HG03457 (cell line): Measurements from ENCODE around the gene HABP4.

Experiments
- ATAC-seq: cut with Tn5 transposase; IDR thresholded peaks from one replicate; pipeline ENCODE4 v1.9.1; 2021; ENCODE audit warnings: moderate number of reproducible peaks; ENCODE audit not compliant: unreplicated experiment

The HABP4 gene, protein sequence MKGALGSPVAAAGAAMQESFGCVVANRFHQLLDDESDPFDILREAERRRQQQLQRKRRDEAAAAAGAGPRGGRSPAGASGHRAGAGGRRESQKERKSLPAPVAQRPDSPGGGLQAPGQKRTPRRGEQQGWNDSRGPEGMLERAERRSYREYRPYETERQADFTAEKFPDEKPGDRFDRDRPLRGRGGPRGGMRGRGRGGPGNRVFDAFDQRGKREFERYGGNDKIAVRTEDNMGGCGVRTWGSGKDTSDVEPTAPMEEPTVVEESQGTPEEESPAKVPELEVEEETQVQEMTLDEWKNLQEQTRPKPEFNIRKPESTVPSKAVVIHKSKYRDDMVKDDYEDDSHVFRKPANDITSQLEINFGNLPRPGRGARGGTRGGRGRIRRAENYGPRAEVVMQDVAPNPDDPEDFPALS

GRCh38 chr9:96449845-96450612 lies at the start of gene HABP4:
HABP4 (plus strand) TSS chr9:96450169; CDS start chr9:96450280, 111 bp downstream.
- peak; percentile 89 for ATAC-seq

DNA sequence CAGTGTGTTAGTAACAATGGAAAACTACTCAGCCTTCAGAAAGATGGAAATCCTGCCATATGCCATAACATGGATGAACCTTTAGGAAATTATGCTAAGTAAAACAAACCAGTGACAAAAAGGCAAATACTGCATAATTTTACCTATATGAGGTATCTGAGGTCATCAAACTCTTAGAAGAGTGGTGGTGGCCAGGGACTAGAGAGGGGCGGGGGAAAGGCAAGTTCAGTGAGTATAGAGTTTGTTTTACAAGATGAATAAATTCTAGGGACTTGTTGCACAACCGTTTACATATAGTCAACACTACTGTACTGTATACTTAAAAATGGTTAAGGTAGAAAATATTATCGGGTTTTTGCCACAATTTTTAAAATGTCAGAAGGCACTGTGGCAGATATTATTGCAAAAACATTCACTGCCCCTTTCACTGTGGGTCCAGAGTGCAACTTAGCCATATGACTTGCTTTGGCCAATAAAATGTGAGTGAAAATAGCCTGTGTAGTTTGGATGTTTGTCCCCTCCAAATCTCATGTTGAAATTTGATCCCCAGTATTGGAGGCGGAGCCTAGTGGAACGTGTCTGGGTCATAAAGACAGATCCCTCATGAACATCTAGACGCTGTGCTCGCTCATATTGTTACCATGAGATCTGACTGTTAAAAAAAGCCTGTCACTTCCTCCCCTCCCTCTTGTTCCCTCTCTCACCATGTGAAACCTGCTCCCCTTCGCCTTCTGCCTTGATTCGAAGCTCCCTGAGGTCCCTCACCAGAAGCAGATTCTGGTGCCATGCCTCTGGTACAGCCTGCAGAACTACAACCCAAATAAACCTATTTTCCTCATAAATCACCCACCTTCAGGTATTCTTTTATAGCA lies 41.3 kb upstream of the HABP4 start:
- ATAC-seq: no peak

GRCh38 chr9:96411129-96411838 lies 38.7 kb upstream of the HABP4 start:
- no peak for ATAC-seq

DNA sequence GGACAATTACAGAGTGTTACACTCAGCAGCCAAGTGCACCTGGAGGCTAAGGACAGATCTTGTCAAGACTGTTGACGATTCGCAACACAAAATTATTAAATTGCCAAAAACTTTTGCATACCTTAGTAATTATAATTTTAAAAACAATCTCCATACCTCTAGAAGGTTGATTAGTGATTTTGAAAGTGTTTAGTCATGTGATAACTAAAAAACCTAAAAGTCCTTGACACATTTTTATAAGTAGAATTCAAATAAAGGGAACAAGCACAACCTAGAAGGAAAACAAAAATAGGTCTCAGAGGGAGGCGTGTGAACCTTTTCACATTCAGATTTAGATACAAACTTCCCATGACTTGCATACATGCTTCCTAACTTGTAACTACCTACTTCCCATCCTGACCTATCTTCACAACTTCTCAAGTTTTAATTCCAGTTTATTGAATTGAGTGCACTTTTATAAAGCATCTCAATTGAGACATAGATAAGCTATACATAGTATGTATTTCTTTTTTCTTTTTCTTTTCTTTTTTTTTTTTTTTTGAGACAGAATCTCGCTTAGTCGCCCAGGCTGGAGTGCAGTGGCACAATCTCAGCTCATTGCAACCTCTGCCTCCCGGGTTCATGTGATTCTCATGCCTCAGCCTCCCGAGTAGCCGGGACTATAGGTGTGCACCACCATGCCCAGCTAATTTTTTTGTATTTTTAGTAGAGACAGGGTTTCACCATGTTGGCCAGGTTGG lies 37.6 kb upstream of the HABP4 start:
- no peak for ATAC-seq

DNA sequence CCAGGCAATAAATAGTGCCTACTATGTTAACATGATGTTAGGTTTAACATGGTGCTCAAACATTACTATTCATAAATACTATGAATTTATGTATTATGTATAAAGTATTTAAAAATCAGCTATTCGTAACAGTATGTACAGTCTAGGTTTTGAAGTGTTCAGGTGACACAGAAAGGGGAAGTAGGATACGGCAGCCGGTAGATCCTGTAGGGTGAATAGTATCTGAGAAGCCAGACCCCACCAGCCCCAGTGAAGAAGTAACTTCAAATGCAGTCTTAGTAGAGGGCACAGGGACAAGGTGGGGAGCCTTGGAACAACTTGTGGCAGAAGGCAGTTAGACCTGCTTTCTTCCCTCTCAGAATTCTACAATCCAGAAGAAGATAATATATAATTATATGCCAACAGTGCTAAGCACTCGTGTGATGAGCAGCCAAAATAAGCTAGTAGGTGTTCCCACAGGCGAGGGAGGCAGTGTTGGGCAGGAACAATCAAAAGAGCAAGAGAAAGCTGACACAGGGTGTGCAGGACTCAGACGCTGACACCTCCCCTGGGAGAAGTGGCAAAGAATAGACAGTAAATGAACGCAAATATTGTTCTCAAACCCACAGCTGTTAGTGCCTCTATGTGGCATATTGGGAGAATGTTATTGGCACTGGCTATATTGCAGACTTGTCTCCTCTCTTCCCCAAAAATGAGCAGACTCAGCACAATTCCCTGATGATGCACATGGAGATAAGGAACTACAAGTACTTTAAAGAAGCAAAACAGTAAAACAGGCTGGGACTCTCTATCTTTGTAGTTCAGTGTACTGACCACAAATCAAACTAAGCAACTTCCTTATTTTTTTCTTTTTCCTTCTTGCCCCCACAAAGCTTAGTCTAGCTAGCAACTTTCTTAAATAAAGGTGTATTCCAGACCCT lies 36.4 kb upstream of the HABP4 start:
- no peak for ATAC-seq

- ATAC-seq: no peak
Observed at GRCh38 chr9:96417051-96417586, 32.9 kb upstream of the HABP4 start.

DNA sequence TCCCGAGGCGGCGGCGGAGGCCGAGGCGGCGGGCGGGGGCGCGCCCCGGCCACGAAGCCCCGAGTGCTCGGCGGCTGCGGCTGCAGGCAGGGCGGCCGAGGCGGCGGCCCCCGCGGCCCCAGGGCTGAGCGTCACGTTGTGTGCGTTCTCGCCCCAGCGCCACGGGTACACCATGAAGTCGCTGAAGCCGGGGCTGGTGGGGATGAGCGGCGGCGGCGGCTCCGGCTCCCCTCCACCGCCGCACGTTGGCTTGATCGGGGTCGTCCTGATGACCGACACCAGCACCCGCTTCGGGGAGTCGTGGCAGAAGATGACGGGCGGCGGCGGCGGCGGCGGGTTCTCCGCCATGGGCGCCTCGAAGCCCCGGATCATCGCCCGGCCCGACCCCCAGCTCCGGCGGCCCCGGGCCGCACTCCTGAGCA lies 32.3 kb upstream of the HABP4 start:
- ATAC-seq: no peak

DNA sequence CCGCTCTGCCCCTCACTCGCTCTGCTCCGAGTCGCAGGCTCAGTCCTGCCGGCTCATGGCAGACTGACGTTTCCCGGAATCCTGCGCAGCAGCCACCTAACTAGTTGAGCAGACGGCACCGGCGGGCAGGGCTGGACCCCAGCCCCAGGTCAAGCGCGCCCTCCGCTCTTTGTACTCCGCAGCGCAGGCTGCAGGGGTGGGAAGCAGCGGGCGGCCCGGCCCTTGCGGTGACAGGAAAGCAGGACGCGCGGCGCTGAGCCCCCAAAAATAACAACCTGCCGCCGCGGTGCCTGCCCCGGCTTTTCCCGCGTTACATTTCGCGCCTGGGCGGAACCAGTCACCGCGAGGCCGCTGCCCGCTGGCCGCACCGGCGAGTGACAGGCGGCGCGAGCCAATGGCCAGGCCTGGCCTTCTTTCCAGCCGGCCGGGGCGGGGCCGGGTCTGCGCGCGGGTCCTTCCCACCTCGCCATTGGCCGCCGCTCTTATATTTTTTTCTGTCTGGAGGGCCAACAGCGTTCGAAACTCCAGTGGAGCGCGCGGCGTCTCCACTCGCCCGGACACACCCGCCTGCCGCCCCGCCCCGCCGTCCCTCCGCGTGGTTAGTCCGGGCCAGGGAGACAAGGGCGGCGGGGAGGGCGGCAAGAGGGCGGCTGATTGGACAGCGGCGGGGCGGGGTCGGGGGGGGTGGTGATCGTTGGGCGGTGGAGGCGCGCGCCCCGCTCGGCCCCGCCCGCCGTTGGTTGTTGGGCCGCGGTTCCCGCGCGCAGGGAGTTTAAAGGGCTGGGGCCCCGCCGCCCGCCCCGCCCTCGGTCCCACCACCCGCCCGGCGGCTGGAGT lies 31.7 kb upstream of the HABP4 start, which contains the start of gene ZNF367:
Gene ZNF367 (minus strand): TSS at position 288 of the 837 bp plus-strand sequence. CDS start 338 bp downstream, outside the sequence.
- ATAC-seq: peak; percentile 51

- ATAC-seq: peak; percentile 24
Observed at GRCh38 chr9:96418920-96419690, 30.9 kb upstream of the HABP4 start.

GRCh38 chr9:96419691-96419969 lies 30.3 kb upstream of the HABP4 start:
- ATAC-seq: no peak

DNA sequence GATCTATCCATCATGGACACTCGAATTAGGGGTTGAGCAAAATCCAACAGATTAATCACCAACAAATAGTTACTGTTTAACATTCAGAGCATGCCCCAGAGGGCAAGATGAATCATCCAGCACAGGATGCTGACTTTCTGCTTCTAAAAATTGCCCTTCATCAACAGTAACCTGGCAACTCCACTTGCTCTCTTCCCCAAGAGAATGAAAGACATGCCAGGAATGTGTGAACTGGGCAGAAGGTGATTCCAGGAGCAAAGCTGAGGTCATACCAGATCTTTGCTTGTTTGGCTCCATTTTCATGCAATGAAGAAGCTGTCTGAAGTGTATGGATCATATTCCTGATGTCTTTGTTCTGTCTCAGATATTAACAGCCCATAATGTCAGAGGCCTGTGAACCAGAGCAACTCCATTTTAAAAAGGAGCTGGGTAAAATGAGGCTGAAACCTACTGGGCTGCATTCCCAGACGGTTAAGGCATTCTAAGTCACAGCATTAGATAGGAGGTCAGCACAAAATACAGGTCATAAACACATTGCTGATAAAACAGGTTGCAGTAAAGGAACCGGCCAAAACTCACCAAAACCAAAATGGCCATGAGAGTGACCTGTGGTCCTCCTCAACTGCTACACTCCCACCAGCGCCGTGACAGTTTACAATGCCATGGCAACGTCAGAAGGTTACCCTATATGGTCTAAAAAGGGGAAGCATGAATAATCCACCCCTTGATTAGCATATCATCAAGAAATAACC lies 29.3 kb upstream of the HABP4 start:
- no peak for ATAC-seq

DNA sequence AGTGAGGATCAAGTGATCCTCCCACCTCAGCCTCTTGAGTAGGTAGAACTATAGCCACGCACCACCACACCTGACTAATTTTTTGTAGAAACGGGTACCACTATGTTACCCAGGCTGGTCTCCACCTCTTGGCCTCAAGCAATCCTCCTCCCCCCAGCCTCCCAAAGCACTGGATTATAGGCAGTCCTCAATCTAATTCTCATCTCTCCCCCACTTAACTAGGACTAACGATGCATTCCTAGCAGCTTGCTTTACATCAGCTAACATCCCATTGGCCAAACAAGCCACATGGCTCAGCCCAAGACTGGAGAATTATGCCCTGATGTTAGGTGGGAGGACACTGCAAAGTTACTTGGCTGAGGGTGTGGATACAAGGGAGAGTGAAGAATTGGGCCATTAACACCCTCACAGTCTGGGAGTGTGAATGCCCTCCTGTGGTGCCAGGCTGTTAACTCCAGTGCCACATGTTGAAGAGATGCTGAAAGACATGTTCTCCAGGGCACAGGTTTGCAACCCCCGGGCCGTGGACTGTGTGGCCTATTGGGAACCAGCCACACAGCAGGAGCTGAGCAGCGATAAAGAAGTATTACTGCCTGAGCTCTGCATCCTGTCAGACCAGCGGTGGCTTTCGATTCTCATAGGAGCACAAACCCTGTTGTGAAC lies 26.5 kb upstream of the HABP4 start:
- ATAC-seq: no peak

GRCh38 chr9:96423985-96424336 lies 26.0 kb upstream of the HABP4 start:
- no peak for ATAC-seq

DNA sequence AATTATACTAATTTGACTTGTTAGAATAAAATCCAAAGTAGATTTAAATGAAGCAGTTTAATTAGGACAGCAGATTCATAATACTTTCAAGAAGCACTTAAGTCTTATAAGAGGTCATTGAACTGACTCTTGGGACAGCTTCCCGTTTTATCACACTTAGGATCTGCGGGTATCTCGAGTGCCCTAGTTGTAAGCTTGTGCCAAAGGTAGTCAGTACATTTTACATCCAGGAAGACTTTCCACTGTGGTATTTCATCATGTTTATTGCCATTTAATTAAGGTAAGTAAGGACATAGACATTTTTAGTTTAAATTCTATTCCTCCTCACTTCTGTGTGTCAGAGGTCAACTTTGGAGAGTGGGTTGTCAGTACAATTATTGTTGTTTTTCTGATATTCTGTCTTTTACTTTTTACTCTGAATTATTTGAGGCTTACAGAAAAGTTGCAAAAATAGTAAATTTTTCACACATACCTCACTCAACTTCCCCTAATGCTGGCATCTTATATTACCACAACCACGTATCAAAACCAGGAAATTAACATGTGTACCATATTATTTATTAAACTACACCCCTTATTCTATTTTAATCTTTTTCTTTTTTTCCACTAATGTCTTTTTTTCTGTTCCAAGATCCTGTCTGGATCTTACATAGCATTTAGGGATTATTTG lies 24.3 kb upstream of the HABP4 start:
- no peak for ATAC-seq

DNA sequence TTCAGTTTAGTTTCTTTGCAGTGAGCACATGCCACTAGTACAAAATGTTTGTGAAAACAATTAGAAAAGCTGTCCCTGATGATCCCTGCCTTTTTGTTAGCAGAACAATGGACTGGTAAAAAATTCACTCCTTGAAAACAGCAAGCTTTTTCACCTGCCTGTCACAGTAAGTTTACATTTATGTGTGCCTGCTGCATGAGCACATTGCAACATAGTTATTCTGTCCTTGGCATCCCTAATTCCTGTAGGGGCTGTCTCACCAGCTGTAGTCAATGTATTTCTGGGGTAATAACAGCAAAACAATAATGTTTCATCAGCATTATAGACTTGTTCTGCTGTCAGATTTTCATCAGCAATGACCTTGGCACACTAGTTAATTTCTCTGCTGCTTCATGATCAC lies 20.2 kb upstream of the HABP4 start:
- no peak for ATAC-seq
